Measurements from ENCODE around the gene GAS7. TPM values are rescaled to one million over a fixed set of nuclear protein-coding genes. Genes with fewer than 3 reads are reported as not detected.

GAS7 gene
- total RNA-seq, 1 experiment from 2014 or later, result 6.0 TPM

DNA sequence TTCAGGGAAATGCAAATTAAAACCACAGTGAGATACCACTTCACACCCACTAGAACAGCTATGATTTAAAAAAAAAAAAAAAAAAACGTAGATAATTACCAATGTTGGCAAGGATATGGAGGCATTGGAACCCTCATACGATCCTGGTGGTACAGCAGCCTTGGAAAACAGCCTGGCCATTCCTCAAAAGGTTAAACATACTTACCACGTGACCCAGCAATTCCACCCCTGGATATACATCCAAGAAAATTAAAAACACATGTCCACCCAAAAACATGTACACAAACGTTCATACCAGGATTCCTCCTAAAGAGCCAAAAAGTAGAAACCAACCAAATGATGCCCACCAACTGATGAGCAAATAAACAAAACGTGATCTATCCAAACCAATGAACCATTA, 68.1 kb downstream of the GAS7 start:
- WGBS (ENCODE audit: extremely low coverage, insufficient read length, low lambda C conversion rate), result no CpG with 5 or more reads among the region's 5 CpGs
- no peak overlapping the region for H2BK12ac ChIP-seq (ENCODE audit: insufficient read length, low read depth, low read length)
- no peaks in the 10 kb centered on the region for H3K9me3 ChIP-seq (ENCODE audit: control insufficient read depth, low read depth, low read length)
- no peaks in the 10 kb centered on the region for H3K23me2 ChIP-seq (ENCODE audit: insufficient read length, low read depth, low read length, poor library complexity, severe bottlenecking)
- H3K4me3 Mint-ChIP-seq, result no peak overlapping the region
- no peaks in the 10 kb centered on the region for H3K36me3 Mint-ChIP-seq (ENCODE audit: insufficient read depth in 1 of 3, low read depth in 3 of 3)
- DNase-seq, result no peak
- no peak overlapping the region for H3K18ac ChIP-seq (ENCODE audit: insufficient read length, low read depth, low read length)
- no peak overlapping the region for H4K5ac ChIP-seq (ENCODE audit: insufficient read length, low read depth, low read length)
- H4K91ac ChIP-seq (ENCODE audit: insufficient read length, low read depth, low read length), result no peak overlapping the region
- H3K4me2 ChIP-seq (ENCODE audit: insufficient read depth, insufficient read length, low read length), result no peak overlapping the region
- no peak overlapping the region for H3K9ac ChIP-seq (ENCODE audit: extremely low read depth, insufficient read length, low read length)
- H3K27ac ChIP-seq (ENCODE audit: insufficient read length, low read depth, low read length), result no peak overlapping the region
- H2BK120ac ChIP-seq (ENCODE audit: low read depth, low read length, poor library complexity, severe bottlenecking), result no peak overlapping the region
- H3K4me1 Mint-ChIP-seq, result peaks cover 23 to 24% of the 10 kb centered on the region in 2 experiments
- H3K27me3 Mint-ChIP-seq (ENCODE audit: low read depth), result no peaks in the 10 kb centered on the region
- H3K14ac ChIP-seq (ENCODE audit: insufficient read depth, low read length), result no peak overlapping the region
- no peaks in the 10 kb centered on the region for H3K27me3 ChIP-seq (ENCODE audit: insufficient read depth, low read length)
- no peaks in the 10 kb centered on the region for H3K9me3 Mint-ChIP-seq
- H2BK5ac ChIP-seq (ENCODE audit: insufficient read length, low read length), result no peak overlapping the region
- H2BK15ac ChIP-seq (ENCODE audit: low read depth, low read length), result no peak overlapping the region
- no peak overlapping the region for H3K23ac ChIP-seq (ENCODE audit: insufficient read length, low read depth, low read length)
- no peak overlapping the region for H3K4ac ChIP-seq (ENCODE audit: low read depth, low read length)
- H2BK20ac ChIP-seq (ENCODE audit: low read depth, low read length, poor library complexity, severe bottlenecking), result no peak overlapping the region
- H2AK5ac ChIP-seq (ENCODE audit: insufficient read length, low read length), result no peak overlapping the region
- no peak for TF ChIP-seq CTCF (conservative IDR thresholded peaks at IDR 0.05)
- H3K79me2 ChIP-seq (ENCODE audit: insufficient read depth, low read length), result no peaks in the 10 kb centered on the region
- H4K8ac ChIP-seq (replicated peaks; ENCODE audit: insufficient read length, low read depth, low read length), result no peak overlapping the region
- no peak overlapping the region for H3K56ac ChIP-seq (ENCODE audit: insufficient read length, low read depth, low read length)
- H3K4me1 ChIP-seq (ENCODE audit: insufficient read depth, low read length), result peaks cover 3% of the 10 kb centered on the region; the same call in 1 of the 2 replicates
- no peak overlapping the region for H3T11ph ChIP-seq (ENCODE audit: low read length)
- no peak overlapping the region for H3K27ac Mint-ChIP-seq
- H2AFZ ChIP-seq (ENCODE audit: low read length), result no peak overlapping the region
- no peaks in the 10 kb centered on the region for H3K79me1 ChIP-seq (ENCODE audit: insufficient read depth, low read depth, low read length, poor library complexity, severe bottlenecking)
- H4K20me1 ChIP-seq (ENCODE audit: control insufficient read depth, insufficient read depth, insufficient read length), result peaks cover 2% of the 10 kb centered on the region
